PFSK-1 (cell line): ENCODE data around the gene PBX3.

ENCODE experiments used
- FOXP2 ChIP-seq: optimal IDR thresholded peaks from 2 replicates; pipeline ENCODE3; 2011; ENCODE audit warnings: borderline replicate concordance, control low read depth, inconsistent platforms; ENCODE audit not compliant: insufficient read depth; ENCODE audit errors: extremely low read length, extremely low read depth
- POLR2AphosphoS5 ChIP-seq: IDR thresholded peaks from 2 replicates; pipeline ENCODE4 v1.6.1; 2012; ENCODE audit warnings: low read depth, mild to moderate bottlenecking, control low read depth, low read length, moderate library complexity
- SIN3A ChIP-seq: IDR thresholded peaks from 2 replicates; pipeline ENCODE4 v1.6.1; 2012; ENCODE audit warnings: mild to moderate bottlenecking, low read length, moderate library complexity, borderline replicate concordance; ENCODE audit not compliant: insufficient read depth
- TAF1 ChIP-seq: IDR thresholded peaks from 2 replicates; pipeline ENCODE4 v1.6.1; 2012; ENCODE audit warnings: low read length, control low read depth, borderline replicate concordance; ENCODE audit not compliant: insufficient read depth
- TF ChIP-seq, protein P1 (sequence below), 2 experiments: IDR thresholded peaks; 2 replicates each; pipeline versions ENCODE4 v1.6.1 to v1.8.0; 2011 to 2012; ENCODE audit warnings: low read depth in 2 of 2, low read length in 2 of 2, control low read depth in 1 of 2, inconsistent platforms in 1 of 2, mild to moderate bottlenecking in 1 of 2, moderate library complexity in 1 of 2; ENCODE audit not compliant: insufficient read depth in 1 of 2

DNA sequence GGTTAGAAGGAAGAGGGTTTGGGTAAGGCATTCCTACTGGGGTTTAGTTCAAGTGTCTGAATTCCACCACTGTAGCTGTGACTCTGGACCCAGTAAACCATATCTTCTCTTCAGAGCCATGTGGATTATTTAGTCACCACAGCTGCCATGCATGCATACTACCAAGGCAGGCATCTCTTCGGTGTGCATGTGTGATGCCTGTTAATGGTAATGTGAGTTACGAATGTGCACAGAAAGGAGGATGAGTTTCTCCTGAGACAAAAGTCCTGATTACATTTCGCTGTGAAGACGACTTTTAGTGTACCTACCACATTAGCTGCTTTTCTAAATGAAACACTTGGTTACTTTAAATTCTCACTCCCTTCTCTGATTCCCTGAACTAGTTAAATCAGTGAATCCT lies 9.3 kb downstream of the PBX3 start:
- no peak for TF ChIP-seq TAF1
- TF ChIP-seq POLR2AphosphoS5 = no peak
- no peak for TF ChIP-seq SIN3A
- TF ChIP-seq, protein P1, sequence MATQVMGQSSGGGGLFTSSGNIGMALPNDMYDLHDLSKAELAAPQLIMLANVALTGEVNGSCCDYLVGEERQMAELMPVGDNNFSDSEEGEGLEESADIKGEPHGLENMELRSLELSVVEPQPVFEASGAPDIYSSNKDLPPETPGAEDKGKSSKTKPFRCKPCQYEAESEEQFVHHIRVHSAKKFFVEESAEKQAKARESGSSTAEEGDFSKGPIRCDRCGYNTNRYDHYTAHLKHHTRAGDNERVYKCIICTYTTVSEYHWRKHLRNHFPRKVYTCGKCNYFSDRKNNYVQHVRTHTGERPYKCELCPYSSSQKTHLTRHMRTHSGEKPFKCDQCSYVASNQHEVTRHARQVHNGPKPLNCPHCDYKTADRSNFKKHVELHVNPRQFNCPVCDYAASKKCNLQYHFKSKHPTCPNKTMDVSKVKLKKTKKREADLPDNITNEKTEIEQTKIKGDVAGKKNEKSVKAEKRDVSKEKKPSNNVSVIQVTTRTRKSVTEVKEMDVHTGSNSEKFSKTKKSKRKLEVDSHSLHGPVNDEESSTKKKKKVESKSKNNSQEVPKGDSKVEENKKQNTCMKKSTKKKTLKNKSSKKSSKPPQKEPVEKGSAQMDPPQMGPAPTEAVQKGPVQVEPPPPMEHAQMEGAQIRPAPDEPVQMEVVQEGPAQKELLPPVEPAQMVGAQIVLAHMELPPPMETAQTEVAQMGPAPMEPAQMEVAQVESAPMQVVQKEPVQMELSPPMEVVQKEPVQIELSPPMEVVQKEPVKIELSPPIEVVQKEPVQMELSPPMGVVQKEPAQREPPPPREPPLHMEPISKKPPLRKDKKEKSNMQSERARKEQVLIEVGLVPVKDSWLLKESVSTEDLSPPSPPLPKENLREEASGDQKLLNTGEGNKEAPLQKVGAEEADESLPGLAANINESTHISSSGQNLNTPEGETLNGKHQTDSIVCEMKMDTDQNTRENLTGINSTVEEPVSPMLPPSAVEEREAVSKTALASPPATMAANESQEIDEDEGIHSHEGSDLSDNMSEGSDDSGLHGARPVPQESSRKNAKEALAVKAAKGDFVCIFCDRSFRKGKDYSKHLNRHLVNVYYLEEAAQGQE (IDR thresholded peaks at IDR 0.05; ENCODE audit: insufficient read depth in 1 of 2, low read depth in 2 of 2, low read length in 2 of 2) = no peak
- TF ChIP-seq FOXP2 = no peak
